Transverse colon (tissue), 4 donors: ENCODE data around the gene LPCAT1. TPM values are rescaled to one million over a fixed set of nuclear protein-coding genes. Genes with fewer than 3 reads are reported as not detected.

Experiments used
- DNase-seq: peaks from one replicate; pipeline ENCODE4 v3.0.0-alpha.2; 2019
- H3K27ac ChIP-seq, 4 donors: fragments of 200-600 bp; sonication (generic); 2 replicates each; pipeline ENCODE4 v1.5.1; 2016 to 2018; ENCODE audit warnings: inconsistent platforms in 4 of 4
- H3K27me3 ChIP-seq: fragments of 200-600 bp; sonication (generic); 2 replicates; pipeline ENCODE4 v1.5.1; 2017; ENCODE audit warnings: inconsistent platforms
- H3K36me3 ChIP-seq, 4 donors: fragments of 200-600 bp; sonication (generic); 2 replicates each; pipeline ENCODE4 v1.5.1; 2017 to 2019; ENCODE audit warnings: inconsistent platforms in 4 of 4
- H3K4me1 ChIP-seq, 4 donors: fragments of 200-600 bp; sonication (generic); 2 replicates each; pipeline ENCODE4 v1.5.1; 2017 to 2020; ENCODE audit warnings: inconsistent platforms in 4 of 4
- H3K4me3 ChIP-seq, 4 donors: fragments of 200-600 bp; sonication (generic); 1 replicate in 1 of 4; 2 replicates in 3 of 4; pipeline versions ENCODE4 v1.5.1 to v1.6.1; 2017 to 2019; ENCODE audit warnings: inconsistent platforms in 4 of 4
- H3K9me3 ChIP-seq, 2 donors: fragments of 200-600 bp; sonication (generic); 2 replicates each; pipeline ENCODE4 v1.5.1; 2017 to 2019; ENCODE audit warnings: inconsistent platforms in 2 of 2
- CTCF ChIP-seq, 5 experiments: fragments of 200-600 bp in 3 of 5; fragments of 450-650 bp in 2 of 5; sonication (generic) in 3 of 5; IDR thresholded peaks; 1 replicate in 2 of 5; 2 replicates in 3 of 5; pipeline ENCODE4 v1.5.1; 2016 to 2017; ENCODE audit warnings: antibody characterized with exemption in 5 of 5, inconsistent platforms in 3 of 5, mild to moderate bottlenecking in 2 of 5, moderate library complexity in 1 of 5
- EP300 ChIP-seq: sonication (generic); formaldehyde crosslinking; IDR thresholded peaks from one replicate; pipeline ENCODE4 v1.6.1; 2017; ENCODE audit warnings: antibody characterized with exemption, low read depth
- POLR2A ChIP-seq: fragments of 450-650 bp; IDR thresholded peaks from one replicate; pipeline ENCODE4 v1.6.1; 2016; ENCODE audit warnings: antibody characterized with exemption, mild to moderate bottlenecking, moderate library complexity
- POLR2AphosphoS5 ChIP-seq, 3 donors: sonication (generic); formaldehyde crosslinking; IDR thresholded peaks; one replicate each; pipeline ENCODE4 v1.6.1; 2016; ENCODE audit warnings: antibody characterized with exemption in 3 of 3
- WGBS, 2 donors: methylation state at CpG; one replicate each; pipeline ENCODE4 v1.1.5; 2018; ENCODE audit warnings: low coverage in 1 of 2; 5-methylcytosine and 5-hydroxymethylcytosine counted together
- in situ Hi-C, 4 donors: fragments of 200-750 bp; cut with MboI; loops; one replicate each; pipeline versions ENCODE4 v1.15.0 to v1.15.1; 2017; ENCODE audit warnings: low sequenced_read_pairs in 3 of 4, low pct_ligation_motif_present in 1 of 4, low pct_unique_long_range_greater_than_20kb in 1 of 4
- intact Hi-C: fragments of 100-400 bp; cut with DNase I; formaldehyde crosslinking; loops from one replicate; pipeline ENCODE4 v1.15.1; 2023; ENCODE audit warnings: low total_unique reads
- total RNA-seq, 4 donors: library from RNA; depleted of rRNA; stranded (reverse); fragments of >200 nt; gene quantifications; one replicate each; pipeline ENCODE4 v1.1.0, GENCODE V29; 2016

Gene LPCAT1
- total RNA-seq, 4 donors from 2014 or later, result 10.0 to 50.5 (median 21.0) TPM

GRCh38 chr5:1493941-1494340 is 29.8 kb downstream of the LPCAT1 start:
- no peak for TF ChIP-seq POLR2A
- in situ Hi-C loops (loop anchor here in 1 of 4 donors (25.0 kb wide), 1 partner anchor 143 kb away; no protein-coding TSS in a partner anchor), intact Hi-C loops (no loop called here)
- 73% methylated on average over 12 of the region's 12 CpGs; no CpG with 5 or more reads in 1 of the 2 donors for WGBS, 2 donors
- H3K4me3 ChIP-seq, result no peak overlapping the region
- H3K36me3 ChIP-seq, result no peaks in the 10 kb centered on the region
- no peak for DNase-seq
- no peaks in the 10 kb centered on the region for H3K27me3 ChIP-seq
- no peaks in the 10 kb centered on the region for H3K9me3 ChIP-seq
- peaks cover 0 to 23% (median 2%) of the 10 kb centered on the region in 4 donors for H3K4me1 ChIP-seq
- H3K27ac ChIP-seq, result peak overlapping the region in 1 of 4 donors; percentile 52

GRCh38 chr5:1493413-1493812 is 30.3 kb downstream of the LPCAT1 start:
- Histone ChIP-seq H3K27me3 (no peaks in the 10 kb centered on the region), H3K4me1 (peaks cover 0 to 23% (median 2%) of the 10 kb centered on the region in 4 donors), H3K9me3 (no peaks in the 10 kb centered on the region), H3K27ac (no peak overlapping the region), H3K4me3 (no peak overlapping the region), H3K36me3 (no peaks in the 10 kb centered on the region)
- intact Hi-C loops, result no loop called here
- TF ChIP-seq EP300, result no peak
- no peak for TF ChIP-seq POLR2A
- no peak for TF ChIP-seq CTCF (IDR thresholded peaks at IDR 0.05)
- TF ChIP-seq POLR2AphosphoS5 (IDR thresholded peaks at IDR 0.05), result no peak
- 84% methylated on average over 15 of the region's 16 CpGs; no CpG with 5 or more reads in 1 of the 2 donors for WGBS, 2 donors
- no peak for DNase-seq
- in situ Hi-C loops, result loop anchor here in 1 of 4 donors (25.0 kb wide), 1 partner anchor 144 kb away; no protein-coding TSS in a partner anchor

- no peak for TF ChIP-seq POLR2AphosphoS5 (IDR thresholded peaks at IDR 0.05)
- TF ChIP-seq CTCF (IDR thresholded peaks at IDR 0.05), result no peak
- TF ChIP-seq POLR2A, result no peak
- TF ChIP-seq EP300, result no peak
Measured at GRCh38 chr5:1492757-1493156, 31.0 kb downstream of the LPCAT1 start.

GRCh38 chr5:1490376-1490775 is 33.4 kb downstream of the LPCAT1 start:
- Histone ChIP-seq H3K4me1 (peaks cover 0 to 7% (median 0%) of the 10 kb centered on the region in 4 donors), H3K4me3 (no peak overlapping the region), H3K9me3 (no peaks in the 10 kb centered on the region), H3K27me3 (no peaks in the 10 kb centered on the region), H3K36me3 (no peaks in the 10 kb centered on the region), H3K27ac (no peak overlapping the region)
- intact Hi-C loops, result no loop called here
- in situ Hi-C loops, result loop anchor here in 1 of 4 donors (25.0 kb wide), 1 partner anchor 147 kb away; no protein-coding TSS in a partner anchor
- WGBS, 2 donors, result 80% methylated on average over 12 of the region's 12 CpGs; no CpG with 5 or more reads in 1 of the 2 donors
- TF ChIP-seq CTCF (IDR thresholded peaks at IDR 0.05), result no peak
- no peak for TF ChIP-seq EP300
- DNase-seq, result no peak

More at GRCh38 chr5:1492757-1493156, 31.0 kb downstream of the LPCAT1 start:
- H3K4me1 ChIP-seq, result peaks cover 0 to 23% (median 2%) of the 10 kb centered on the region in 4 donors
- intact Hi-C loops, result no loop called here
- no peaks in the 10 kb centered on the region for H3K27me3 ChIP-seq
- in situ Hi-C loops, result loop anchor here in 1 of 4 donors (25.0 kb wide), 1 partner anchor 145 kb away; no protein-coding TSS in a partner anchor
- no peak for DNase-seq
- no peak overlapping the region for H3K4me3 ChIP-seq
- no peaks in the 10 kb centered on the region for H3K36me3 ChIP-seq
- no peaks in the 10 kb centered on the region for H3K9me3 ChIP-seq
- H3K27ac ChIP-seq, result no peak overlapping the region
- WGBS, 2 donors, result 75% methylated on average over 12 of the region's 12 CpGs; no CpG with 5 or more reads in 1 of the 2 donors
